ENCODE data around the gene MACROD1. TPM values are rescaled to one million over a fixed set of nuclear protein-coding genes. Genes with fewer than 3 reads are reported as not detected.

MACROD1 gene
- total and polyA plus RNA-seq, 10 of the 15 experiments (the other 5 are each of a cell fraction or from before 2014, with no cell fraction given): 1.2 to 22.7 (median 11.3) TPM; not detected in 1

DNA sequence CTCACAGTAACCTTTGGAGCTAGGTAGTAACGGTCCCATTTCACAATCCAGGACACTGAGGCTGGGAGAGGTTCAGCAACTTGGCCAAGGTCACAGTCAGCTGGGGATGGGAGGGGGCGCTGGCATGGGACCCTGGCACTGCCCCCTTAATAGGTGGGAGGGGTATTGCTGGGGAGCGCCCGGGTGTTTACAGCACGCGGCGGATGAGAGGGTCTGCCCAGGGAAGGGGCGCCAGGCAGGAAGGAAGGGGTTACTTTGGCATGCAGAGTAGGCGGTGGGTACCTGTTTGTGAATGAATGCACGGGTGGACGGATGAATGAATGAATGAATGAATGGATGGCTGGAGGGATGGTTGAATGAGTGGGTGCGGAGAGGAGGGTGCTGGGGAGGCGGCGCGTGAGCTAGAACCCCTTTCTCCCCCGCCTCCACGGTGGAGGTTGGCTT is 130.8 kb downstream of the MACROD1 start:
- H3K4me1 ChIP-seq (ENCODE audit: control insufficient read depth, insufficient read depth, low read length): no peaks in the 10 kb centered on the region
- no peak overlapping the region for H3K27ac ChIP-seq (ENCODE audit: control insufficient read depth, insufficient read depth)
- no peak for ATAC-seq
- H4K20me1 ChIP-seq (ENCODE audit: control insufficient read depth, insufficient read depth): peaks cover 4% of the 10 kb centered on the region; the same call in 1 of the 2 replicates
- H3K36me3 ChIP-seq (ENCODE audit: control insufficient read depth in 2 of 2, insufficient read depth in 2 of 2, low read length in 1 of 2): no peaks in the 10 kb centered on the region
- POLR2A ChIA-PET: no interaction called here
- H3K79me2 ChIP-seq (ENCODE audit: control insufficient read depth, insufficient read depth, low read length): no peaks in the 10 kb centered on the region
- no peak overlapping the region for H3K4me3 ChIP-seq
- CTCF ChIA-PET: no interaction called here
- no peak overlapping the region for H3K4me2 ChIP-seq (ENCODE audit: control insufficient read depth, insufficient read depth)
- DNase-seq (ENCODE audit: low read depth, low spot score): no peak
- H3K9me3 ChIP-seq (replicated peaks; ENCODE audit: control insufficient read depth, insufficient read depth, low read length): no peaks in the 10 kb centered on the region
- TF ChIP-seq JUNB (IDR thresholded peaks at IDR 0.05) (no peak), ETV6 (conservative IDR thresholded peaks at IDR 0.05 in 1 of 2, IDR thresholded peaks at IDR 0.05 in 1 of 2; ENCODE audit: borderline replicate concordance in 1 of 2, low read depth in 1 of 2) (no peak), EZH2 (IDR thresholded peaks at IDR 0.05; ENCODE audit: borderline replicate concordance, control insufficient read depth, low read depth, low read length) (no peak), HDGF (IDR thresholded peaks at IDR 0.05) (no peak), MXI1 (IDR thresholded peaks at IDR 0.05; ENCODE audit: low read depth, low read length) (no peak), NFXL1 (IDR thresholded peaks at IDR 0.05; ENCODE audit: borderline replicate concordance) (no peak), RAD51 (IDR thresholded peaks at IDR 0.05) (no peak), SMAD5 (IDR thresholded peaks at IDR 0.05; ENCODE audit: low read depth) (no peak)
- TF ChIP-seq, protein P1, sequence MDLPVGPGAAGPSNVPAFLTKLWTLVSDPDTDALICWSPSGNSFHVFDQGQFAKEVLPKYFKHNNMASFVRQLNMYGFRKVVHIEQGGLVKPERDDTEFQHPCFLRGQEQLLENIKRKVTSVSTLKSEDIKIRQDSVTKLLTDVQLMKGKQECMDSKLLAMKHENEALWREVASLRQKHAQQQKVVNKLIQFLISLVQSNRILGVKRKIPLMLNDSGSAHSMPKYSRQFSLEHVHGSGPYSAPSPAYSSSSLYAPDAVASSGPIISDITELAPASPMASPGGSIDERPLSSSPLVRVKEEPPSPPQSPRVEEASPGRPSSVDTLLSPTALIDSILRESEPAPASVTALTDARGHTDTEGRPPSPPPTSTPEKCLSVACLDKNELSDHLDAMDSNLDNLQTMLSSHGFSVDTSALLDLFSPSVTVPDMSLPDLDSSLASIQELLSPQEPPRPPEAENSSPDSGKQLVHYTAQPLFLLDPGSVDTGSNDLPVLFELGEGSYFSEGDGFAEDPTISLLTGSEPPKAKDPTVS (IDR thresholded peaks at IDR 0.05; ENCODE audit: low read depth, low read length): no peak
- TF ChIP-seq, protein P2, sequence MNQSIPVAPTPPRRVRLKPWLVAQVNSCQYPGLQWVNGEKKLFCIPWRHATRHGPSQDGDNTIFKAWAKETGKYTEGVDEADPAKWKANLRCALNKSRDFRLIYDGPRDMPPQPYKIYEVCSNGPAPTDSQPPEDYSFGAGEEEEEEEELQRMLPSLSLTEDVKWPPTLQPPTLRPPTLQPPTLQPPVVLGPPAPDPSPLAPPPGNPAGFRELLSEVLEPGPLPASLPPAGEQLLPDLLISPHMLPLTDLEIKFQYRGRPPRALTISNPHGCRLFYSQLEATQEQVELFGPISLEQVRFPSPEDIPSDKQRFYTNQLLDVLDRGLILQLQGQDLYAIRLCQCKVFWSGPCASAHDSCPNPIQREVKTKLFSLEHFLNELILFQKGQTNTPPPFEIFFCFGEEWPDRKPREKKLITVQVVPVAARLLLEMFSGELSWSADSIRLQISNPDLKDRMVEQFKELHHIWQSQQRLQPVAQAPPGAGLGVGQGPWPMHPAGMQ (IDR thresholded peaks at IDR 0.05; ENCODE audit: borderline replicate concordance): no peak
- TF ChIP-seq, protein P3, sequence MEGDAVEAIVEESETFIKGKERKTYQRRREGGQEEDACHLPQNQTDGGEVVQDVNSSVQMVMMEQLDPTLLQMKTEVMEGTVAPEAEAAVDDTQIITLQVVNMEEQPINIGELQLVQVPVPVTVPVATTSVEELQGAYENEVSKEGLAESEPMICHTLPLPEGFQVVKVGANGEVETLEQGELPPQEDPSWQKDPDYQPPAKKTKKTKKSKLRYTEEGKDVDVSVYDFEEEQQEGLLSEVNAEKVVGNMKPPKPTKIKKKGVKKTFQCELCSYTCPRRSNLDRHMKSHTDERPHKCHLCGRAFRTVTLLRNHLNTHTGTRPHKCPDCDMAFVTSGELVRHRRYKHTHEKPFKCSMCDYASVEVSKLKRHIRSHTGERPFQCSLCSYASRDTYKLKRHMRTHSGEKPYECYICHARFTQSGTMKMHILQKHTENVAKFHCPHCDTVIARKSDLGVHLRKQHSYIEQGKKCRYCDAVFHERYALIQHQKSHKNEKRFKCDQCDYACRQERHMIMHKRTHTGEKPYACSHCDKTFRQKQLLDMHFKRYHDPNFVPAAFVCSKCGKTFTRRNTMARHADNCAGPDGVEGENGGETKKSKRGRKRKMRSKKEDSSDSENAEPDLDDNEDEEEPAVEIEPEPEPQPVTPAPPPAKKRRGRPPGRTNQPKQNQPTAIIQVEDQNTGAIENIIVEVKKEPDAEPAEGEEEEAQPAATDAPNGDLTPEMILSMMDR (IDR thresholded peaks at IDR 0.05 in 2 of 3, conservative IDR thresholded peaks at IDR 0.05 in 1 of 3; ENCODE audit: control insufficient read depth in 2 of 3, extremely low read depth in 1 of 3, insufficient read depth in 1 of 3, low read depth in 3 of 3, low read length in 3 of 3): no peak
- TF ChIP-seq, protein P4, sequence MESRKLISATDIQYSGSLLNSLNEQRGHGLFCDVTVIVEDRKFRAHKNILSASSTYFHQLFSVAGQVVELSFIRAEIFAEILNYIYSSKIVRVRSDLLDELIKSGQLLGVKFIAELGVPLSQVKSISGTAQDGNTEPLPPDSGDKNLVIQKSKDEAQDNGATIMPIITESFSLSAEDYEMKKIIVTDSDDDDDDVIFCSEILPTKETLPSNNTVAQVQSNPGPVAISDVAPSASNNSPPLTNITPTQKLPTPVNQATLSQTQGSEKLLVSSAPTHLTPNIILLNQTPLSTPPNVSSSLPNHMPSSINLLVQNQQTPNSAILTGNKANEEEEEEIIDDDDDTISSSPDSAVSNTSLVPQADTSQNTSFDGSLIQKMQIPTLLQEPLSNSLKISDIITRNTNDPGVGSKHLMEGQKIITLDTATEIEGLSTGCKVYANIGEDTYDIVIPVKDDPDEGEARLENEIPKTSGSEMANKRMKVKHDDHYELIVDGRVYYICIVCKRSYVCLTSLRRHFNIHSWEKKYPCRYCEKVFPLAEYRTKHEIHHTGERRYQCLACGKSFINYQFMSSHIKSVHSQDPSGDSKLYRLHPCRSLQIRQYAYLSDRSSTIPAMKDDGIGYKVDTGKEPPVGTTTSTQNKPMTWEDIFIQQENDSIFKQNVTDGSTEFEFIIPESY (IDR thresholded peaks at IDR 0.05): no peak
- H2AFZ ChIP-seq (ENCODE audit: control insufficient read depth, low read depth, low read length): no peak overlapping the region
- intact Hi-C loops (cut with micrococcal nuclease; ENCODE audit: unreplicated experiment) (no loop called here), in situ Hi-C loops (cut with MboI) (no loop called here)
- no peak overlapping the region for H3K9ac ChIP-seq (ENCODE audit: control insufficient read depth, insufficient read depth, low read length)
- RAD21 ChIA-PET (ENCODE audit: unreplicated experiment): no interaction called here
- whole genome bisulfite sequencing (ENCODE audit: insufficient coverage, insufficient replicate concordance, low lambda C conversion rate, missing lambda C conversion rate): 32% methylated on average over 15 of the region's 17 CpGs
- BruUV-seq (replicated peaks): no TSS peak
- SMC1A ChIA-PET (ENCODE audit: uncharacterized antibody, unreplicated experiment): no interaction called here
- FAIRE-seq: no peak
- H3K27me3 ChIP-seq (replicated peaks in 1 of 2; ENCODE audit: control insufficient read depth in 2 of 2, insufficient read depth in 2 of 2, low read length in 1 of 2): peaks cover 0 to 10% of the 10 kb centered on the region in 2 experiments; a peak in 3 of 4 replicates

All from GM12878 (cell line).